Thyroid gland (tissue), 4 donors: ENCODE results near the gene CAMKK1.

Experiments used
- CTCF ChIP-seq, 6 experiments: fragments of 200-600 bp in 3 of 6; fragments of 450-650 bp in 3 of 6; sonication (generic) in 3 of 6; IDR thresholded peaks; one replicate each; pipeline ENCODE4 v1.5.1; 2016 to 2019; ENCODE audit warnings: antibody characterized with exemption in 6 of 6, mild to moderate bottlenecking in 2 of 6, inconsistent platforms in 1 of 6, moderate library complexity in 1 of 6
- POLR2A ChIP-seq, 2 donors: fragments of 450-650 bp; IDR thresholded peaks; one replicate each; pipeline ENCODE4 v1.6.1; 2017; ENCODE audit warnings: antibody characterized with exemption in 2 of 2, mild to moderate bottlenecking in 2 of 2, moderate library complexity in 1 of 2

GRCh38 chr17:3860939-3861700 lies 31.7 kb downstream of the CAMKK1 start:
- TF ChIP-seq CTCF (IDR thresholded peaks at IDR 0.05) (no peak), POLR2A (IDR thresholded peaks at IDR 0.05) (no peak)
